Caco-2 (cell line): ENCODE results near the gene ADAMTS18. TPM values are rescaled to one million over a fixed set of nuclear protein-coding genes. Genes with fewer than 3 reads are reported as not detected.

Experiments
- BruUV-seq: library from RNA; stranded (reverse); fragments of 400-500 nt; replicated peaks from 2 replicates; lab custom pipeline; 2021; lab: Mats Ljungman, UMichigan
- CTCF ChIA-PET: fragments of 300-600 bp; sonication (Branson Sonifier 250); formaldehyde crosslinking; loops from one replicate; lab custom pipeline; 2022; ENCODE audit warnings: antibody characterized with exemption; lab: Charles Lee
- POLR2A ChIA-PET: fragments of 300-600 bp; sonication (Branson Sonifier 250); formaldehyde crosslinking; loops from one replicate; lab custom pipeline; 2022; ENCODE audit warnings: antibody characterized with exemption; lab: Charles Lee
- DNase-seq, 2 experiments: peaks; one replicate each; pipeline versions ENCODE4 v3.0.0 to v3.0.0-alpha.2; 2020 to 2022
- H3K27me3 ChIP-seq: replicated peaks from 2 replicates; pipeline ENCODE4 v1.6.0; 2011; ENCODE audit warnings: low read length; ENCODE audit not compliant: control insufficient read depth, insufficient read depth
- H3K36me3 ChIP-seq: 2 replicates; pipeline ENCODE4 v1.5.1; 2011; ENCODE audit warnings: low read length; ENCODE audit not compliant: control insufficient read depth, insufficient read depth
- H3K4me1 ChIP-seq: fragments of 250-450 bp; sonication (Bioruptor Pico); 2 replicates; pipeline ENCODE4 v1.5.1; 2020; ENCODE audit warnings: mild to moderate bottlenecking
- H3K4me3 ChIP-seq: 2 replicates; pipeline ENCODE4 v1.5.1; 2011; ENCODE audit warnings: low read depth, mild to moderate bottlenecking, control low read depth, low read length
- H3K9me3 ChIP-seq: fragments of 250-450 bp; sonication (Bioruptor Pico); 2 replicates; pipeline ENCODE4 v1.5.1; 2020; ENCODE audit warnings: mild to moderate bottlenecking, moderate library complexity
- H3K27ac Mint-ChIP-seq: one replicate; pipeline ENCODE4 v1.8.0; 2022; ENCODE audit warnings: mixed read lengths; ENCODE audit not compliant: unreplicated experiment
- H3K27me3 Mint-ChIP-seq: one replicate; pipeline ENCODE4 v1.8.0; 2022; ENCODE audit warnings: mixed read lengths; ENCODE audit not compliant: insufficient read depth, unreplicated experiment
- H3K36me3 Mint-ChIP-seq: one replicate; pipeline ENCODE4 v1.8.0; 2022; ENCODE audit warnings: mild to moderate bottlenecking, mixed read lengths; ENCODE audit not compliant: insufficient read depth, unreplicated experiment
- H3K4me1 Mint-ChIP-seq: one replicate; pipeline ENCODE4 v1.8.0; 2022; ENCODE audit warnings: low read depth, mixed read lengths; ENCODE audit not compliant: unreplicated experiment
- H3K4me3 Mint-ChIP-seq: one replicate; pipeline ENCODE4 v1.8.0; 2022; ENCODE audit warnings: mild to moderate bottlenecking, moderate library complexity, mixed read lengths; ENCODE audit not compliant: unreplicated experiment
- H3K9me3 Mint-ChIP-seq: one replicate; pipeline ENCODE4 v1.8.0; 2022; ENCODE audit warnings: mixed read lengths; ENCODE audit not compliant: unreplicated experiment
- CTCF ChIP-seq, 2 experiments: fragments of 200-600 bp in 1 of 2; IDR thresholded peaks; 1 replicate in 1 of 2; 2 replicates in 1 of 2; pipeline versions ENCODE4 v1.5.1 to v1.8.0; 2011 to 2022; ENCODE audit warnings: antibody characterized with exemption in 1 of 2, control low read depth in 1 of 2, inconsistent platforms in 1 of 2, low read depth in 1 of 2, low read length in 1 of 2, mild to moderate bottlenecking in 1 of 2, moderate library complexity in 1 of 2; ENCODE audit not compliant: insufficient read depth in 1 of 2, severe bottlenecking in 1 of 2, unreplicated experiment in 1 of 2
- intact Hi-C: fragments of 100-400 bp; cut with micrococcal nuclease; formaldehyde crosslinking; loops from one replicate; pipeline ENCODE4 v1.10.0; 2022; ENCODE audit not compliant: unreplicated experiment
- total RNA-seq: library from RNA; stranded (reverse); gene quantifications from 2 replicates; pipeline ENCODE4 v1.2.3, GENCODE V29; 2022

ADAMTS18 gene
- total RNA-seq, 1 experiment from 2014 or later, result 0.29 TPM

DNA sequence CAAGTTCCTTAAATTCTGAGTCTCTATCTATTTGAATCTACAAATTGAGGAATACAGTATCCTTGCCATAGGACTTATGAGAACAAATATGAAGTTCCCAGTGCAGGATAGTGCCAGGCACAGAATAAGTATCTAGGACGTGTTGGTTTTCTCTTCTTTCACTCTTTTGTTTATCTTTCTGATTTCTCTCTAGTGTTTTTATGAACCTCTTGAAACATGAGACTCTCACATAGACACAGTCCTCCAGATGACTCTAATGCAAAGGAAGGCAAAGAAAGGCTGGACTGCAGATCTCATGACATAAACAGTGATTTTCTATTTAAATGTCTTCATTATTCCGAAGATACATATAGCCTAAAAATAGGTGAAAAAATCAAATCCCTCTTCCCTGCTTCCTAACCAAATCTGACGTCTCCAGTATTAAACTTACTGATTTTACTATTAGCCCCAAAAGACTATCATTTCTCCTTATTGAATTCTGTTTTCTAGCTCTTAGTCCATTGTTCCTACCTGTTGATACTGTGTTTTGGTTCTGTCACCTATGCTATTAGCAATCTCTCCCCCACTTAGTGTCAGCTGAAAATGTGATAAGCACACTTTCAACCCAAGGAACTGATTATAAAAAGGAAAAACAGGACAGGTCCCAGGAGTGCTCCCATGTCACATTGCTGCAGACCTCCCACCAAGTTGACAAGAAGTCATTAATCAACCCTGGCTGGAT is 24.9 kb upstream of the ADAMTS18 start:
- CTCF ChIA-PET, result no interaction called here
- intact Hi-C loops, result no loop called here
- Histone ChIP-seq H3K4me1 (no peaks in the 10 kb centered on the region), H3K27me3 (no peaks in the 10 kb centered on the region), H3K36me3 (no peaks in the 10 kb centered on the region), H3K4me3 (no peak overlapping the region), H3K9me3 (no peaks in the 10 kb centered on the region)
- no peaks in the 10 kb centered on the region for H3K36me3 Mint-ChIP-seq
- POLR2A ChIA-PET, result no interaction called here
- no peak for TF ChIP-seq CTCF (IDR thresholded peaks at IDR 0.05; ENCODE audit: insufficient read depth in 1 of 2, low read depth in 1 of 2, low read length in 1 of 2, severe bottlenecking in 1 of 2, unreplicated experiment in 1 of 2)
- no peak for DNase-seq
- H3K27me3 Mint-ChIP-seq, result peaks cover 16% of the 10 kb centered on the region
- H3K4me1 Mint-ChIP-seq, result no peaks in the 10 kb centered on the region
- H3K9me3 Mint-ChIP-seq, result no peaks in the 10 kb centered on the region
- no TSS peak for BruUV-seq
- H3K4me3 Mint-ChIP-seq, result no peak overlapping the region
- H3K27ac Mint-ChIP-seq, result no peak overlapping the region

DNA sequence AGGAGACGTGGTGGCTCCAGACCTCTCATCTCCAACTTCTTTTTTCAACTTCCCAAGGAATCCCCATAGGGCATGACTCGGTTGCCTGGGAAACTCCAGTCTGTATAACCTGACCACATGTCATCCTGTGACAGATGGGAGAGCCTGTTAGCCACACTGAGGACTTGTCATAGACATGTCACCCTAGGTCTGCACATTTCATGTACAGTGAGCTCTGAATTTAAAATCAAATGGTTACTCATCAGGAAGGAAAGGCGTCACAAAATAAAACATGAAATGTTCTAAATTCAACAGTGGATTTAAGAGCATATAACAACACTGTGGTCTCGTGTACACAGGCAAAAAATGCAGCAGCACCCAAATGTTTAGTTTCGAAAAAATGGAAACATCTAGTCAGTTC is 22.2 kb upstream of the ADAMTS18 start:
- Mint-ChIP-seq H3K4me1 (no peaks in the 10 kb centered on the region), H3K36me3 (no peaks in the 10 kb centered on the region), H3K9me3 (no peaks in the 10 kb centered on the region), H3K4me3 (no peak overlapping the region), H3K27me3 (peaks cover 19% of the 10 kb centered on the region), H3K27ac (no peak overlapping the region)
- BruUV-seq, result no TSS peak
- ChIA-PET CTCF (no interaction called here), POLR2A (no interaction called here)
- no peak for TF ChIP-seq CTCF (IDR thresholded peaks at IDR 0.05; ENCODE audit: insufficient read depth in 1 of 2, low read depth in 1 of 2, low read length in 1 of 2, severe bottlenecking in 1 of 2, unreplicated experiment in 1 of 2)
- intact Hi-C loops, result no loop called here
- Histone ChIP-seq H3K36me3 (no peaks in the 10 kb centered on the region), H3K9me3 (no peaks in the 10 kb centered on the region; the same call in 1 of the 2 replicates), H3K4me1 (no peaks in the 10 kb centered on the region), H3K27me3 (no peaks in the 10 kb centered on the region), H3K4me3 (no peak overlapping the region)
- no peak for DNase-seq

DNA sequence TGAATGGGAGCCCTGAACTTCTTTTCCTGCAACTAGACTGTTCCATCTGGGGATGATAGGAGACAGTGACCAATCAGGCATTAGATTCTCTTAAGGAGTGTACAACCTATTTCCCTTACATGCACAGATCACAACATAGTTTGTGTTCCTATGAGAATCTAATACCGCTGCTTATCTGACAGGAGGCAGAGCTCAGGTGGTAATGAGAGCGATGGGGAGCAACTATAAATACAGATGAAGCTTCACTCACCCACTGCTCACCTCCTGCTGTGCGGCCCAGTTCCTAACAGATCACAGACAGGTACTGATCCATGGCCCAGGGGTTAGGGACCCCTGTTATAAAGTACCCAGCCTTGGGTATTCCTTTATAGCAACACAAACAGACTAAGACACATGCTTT is 17.4 kb upstream of the ADAMTS18 start:
- Mint-ChIP-seq H3K4me1 (peaks cover 6% of the 10 kb centered on the region), H3K4me3 (no peak overlapping the region), H3K36me3 (no peaks in the 10 kb centered on the region), H3K27me3 (peaks cover 19% of the 10 kb centered on the region), H3K9me3 (no peaks in the 10 kb centered on the region), H3K27ac (no peak overlapping the region)
- DNase-seq, result no peak
- ChIA-PET POLR2A (no interaction called here), CTCF (no interaction called here)
- intact Hi-C loops, result no loop called here
- no TSS peak for BruUV-seq
- no peak for TF ChIP-seq CTCF (IDR thresholded peaks at IDR 0.05; ENCODE audit: insufficient read depth in 1 of 2, low read depth in 1 of 2, low read length in 1 of 2, severe bottlenecking in 1 of 2, unreplicated experiment in 1 of 2)
- H3K9me3 ChIP-seq, result peaks cover under 1% of the 10 kb centered on the region
- no peak overlapping the region for H3K4me3 ChIP-seq
- H3K36me3 ChIP-seq, result no peaks in the 10 kb centered on the region
- H3K27me3 ChIP-seq, result no peaks in the 10 kb centered on the region; the same call in 1 of the 2 replicates
- H3K4me1 ChIP-seq, result no peaks in the 10 kb centered on the region
